Upper lobe of left lung (tissue), 6 donors: ENCODE measurements around the gene HDAC7. TPM values are rescaled to one million over a fixed set of nuclear protein-coding genes. Genes with fewer than 3 reads are reported as not detected.

Experiments
- ATAC-seq, 2 donors: fragments of 200-7000 bp; cut with Tn5 transposase; one replicate each; pipeline ENCODE4 v1.9.1; 2022; ENCODE audit warnings: mild to moderate bottlenecking in 2 of 2, moderate library complexity in 2 of 2; ENCODE audit not compliant: low FRiP score in 2 of 2
- DNase-seq, 2 donors: peaks; one replicate each; pipeline ENCODE4 v3.0.0-alpha.2; 2019 to 2020
- H3K27ac ChIP-seq, 4 donors: fragments of 200-600 bp; sonication (generic); one replicate each; pipeline ENCODE4 v1.5.1; 2016 to 2019
- H3K27me3 ChIP-seq, 4 donors: fragments of 200-600 bp; sonication (generic); one replicate each; pipeline ENCODE4 v1.5.1; 2017 to 2019
- H3K36me3 ChIP-seq, 4 donors: fragments of 200-600 bp; sonication (generic); one replicate each; pipeline ENCODE4 v1.5.1; 2016 to 2019
- H3K4me1 ChIP-seq, 4 donors: fragments of 200-600 bp; sonication (generic); one replicate each; pipeline ENCODE4 v1.5.1; 2018 to 2019
- H3K4me3 ChIP-seq, 4 donors: fragments of 200-600 bp; sonication (generic); one replicate each; pipeline ENCODE4 v1.5.1; 2017 to 2019; ENCODE audit warnings: mild to moderate bottlenecking in 2 of 4, moderate library complexity in 1 of 4
- H3K9me3 ChIP-seq, 4 donors: fragments of 200-600 bp; sonication (generic); one replicate each; pipeline ENCODE4 v1.5.1; 2018 to 2019
- EP300 ChIP-seq, 4 donors: sonication (generic); formaldehyde crosslinking; IDR thresholded peaks; one replicate each; pipeline ENCODE4 v1.5.1; 2017; ENCODE audit warnings: antibody characterized with exemption in 4 of 4, control low read depth in 2 of 4
- POLR2A ChIP-seq, 4 donors: fragments of 450-650 bp; IDR thresholded peaks; one replicate each; pipeline ENCODE4 v1.5.1; 2016 to 2017; ENCODE audit warnings: antibody characterized with exemption in 4 of 4, mild to moderate bottlenecking in 2 of 4
- POLR2AphosphoS5 ChIP-seq, 2 donors: sonication (generic); formaldehyde crosslinking; IDR thresholded peaks; one replicate each; pipeline ENCODE4 v1.5.1; 2017; ENCODE audit warnings: antibody characterized with exemption in 2 of 2
- WGBS, 2 donors: methylation state at CpG; one replicate each; pipeline ENCODE4 v1.1.5; 2017 to 2018; 5-methylcytosine and 5-hydroxymethylcytosine counted together
- total RNA-seq, 6 donors: library from RNA; depleted of rRNA in 4 of 6; stranded (reverse); fragments of >200 nt in 4 of 6; gene quantifications; one replicate each; pipeline versions ENCODE4 v1.1.0 to v1.2.1, GENCODE V29; 2016 to 2021
- TF ChIP-seq, protein P1 (sequence below), 6 experiments: fragments of 450-650 bp in 4 of 6; fragments of 200-600 bp in 2 of 6; sonication (generic) in 2 of 6; IDR thresholded peaks; one replicate each; pipeline ENCODE4 v1.5.1; 2016 to 2019; ENCODE audit warnings: antibody characterized with exemption in 6 of 6
- donor health status: DM: no; HTN: no; CAD: no; lungs with moderate emphysema.
- donor health status: DM: no; HTN: yes; CAD: no; lungs with severe emphysema.

HDAC7 gene
- total RNA-seq, 6 donors from 2014 or later, result 66.6 to 164 (median 126) TPM

GRCh38 chr12:47773858-47774580, 45.7 kb downstream of the HDAC7 start:
- H3K27ac ChIP-seq, result peak overlapping the region; percentile 78 to 90 (median 80)
- H3K4me1 ChIP-seq, result peaks cover 61 to 72% (median 67%) of the 10 kb centered on the region in 4 donors
- no peaks in the 10 kb centered on the region for H3K36me3 ChIP-seq
- ATAC-seq, result peak in 1 of 2 donors; percentile 6
- no peaks in the 10 kb centered on the region for H3K9me3 ChIP-seq
- H3K27me3 ChIP-seq, result no peaks in the 10 kb centered on the region
- TF ChIP-seq POLR2A (IDR thresholded peaks at IDR 0.05), result no peak
- no peak for DNase-seq
- H3K4me3 ChIP-seq, result peak overlapping the region; percentile 76 to 99 (median 85)
- 50 to 57% methylated on average over 13 to 14 of the region's 14 CpGs for WGBS, 2 donors

GRCh38 chr12:47773062-47773857, 46.4 kb downstream of the HDAC7 start, which contains the start of gene SLC48A1:
Gene SLC48A1, plus strand, starts transcription at chr12:47773238. Its CDS starts 67 bp downstream, at chr12:47773305.
- DNase-seq (peak; percentile 82 to 97), ATAC-seq (peak; percentile 64 to 92)
- peak within 1 kb of the TSS; percentile 76 to 99 (median 85) for H3K4me3 ChIP-seq
- no peaks in the 10 kb centered on the region for H3K27me3 ChIP-seq
- no peaks in the 10 kb centered on the region for H3K36me3 ChIP-seq
- peak in 2 of 4 donors; percentile 61 to 84 for TF ChIP-seq POLR2A (IDR thresholded peaks at IDR 0.05)
- TF ChIP-seq EP300 (IDR thresholded peaks at IDR 0.05), result no peak
- TF ChIP-seq POLR2AphosphoS5 (IDR thresholded peaks at IDR 0.05), result peak in 1 of 2 donors; percentile 50
- TF ChIP-seq, protein P1, sequence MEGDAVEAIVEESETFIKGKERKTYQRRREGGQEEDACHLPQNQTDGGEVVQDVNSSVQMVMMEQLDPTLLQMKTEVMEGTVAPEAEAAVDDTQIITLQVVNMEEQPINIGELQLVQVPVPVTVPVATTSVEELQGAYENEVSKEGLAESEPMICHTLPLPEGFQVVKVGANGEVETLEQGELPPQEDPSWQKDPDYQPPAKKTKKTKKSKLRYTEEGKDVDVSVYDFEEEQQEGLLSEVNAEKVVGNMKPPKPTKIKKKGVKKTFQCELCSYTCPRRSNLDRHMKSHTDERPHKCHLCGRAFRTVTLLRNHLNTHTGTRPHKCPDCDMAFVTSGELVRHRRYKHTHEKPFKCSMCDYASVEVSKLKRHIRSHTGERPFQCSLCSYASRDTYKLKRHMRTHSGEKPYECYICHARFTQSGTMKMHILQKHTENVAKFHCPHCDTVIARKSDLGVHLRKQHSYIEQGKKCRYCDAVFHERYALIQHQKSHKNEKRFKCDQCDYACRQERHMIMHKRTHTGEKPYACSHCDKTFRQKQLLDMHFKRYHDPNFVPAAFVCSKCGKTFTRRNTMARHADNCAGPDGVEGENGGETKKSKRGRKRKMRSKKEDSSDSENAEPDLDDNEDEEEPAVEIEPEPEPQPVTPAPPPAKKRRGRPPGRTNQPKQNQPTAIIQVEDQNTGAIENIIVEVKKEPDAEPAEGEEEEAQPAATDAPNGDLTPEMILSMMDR (IDR thresholded peaks at IDR 0.05), result peak; percentile 29 to 61 (median 56)
- peak within 1 kb of the TSS; percentile 78 to 90 (median 80) for H3K27ac ChIP-seq
- H3K9me3 ChIP-seq, result no peaks in the 10 kb centered on the region
- peaks cover 53 to 65% (median 60%) of the 10 kb centered on the region in 4 donors for H3K4me1 ChIP-seq
- 0% methylated on average over 11 to 46 of the region's 106 CpGs for WGBS, 2 donors

DNA sequence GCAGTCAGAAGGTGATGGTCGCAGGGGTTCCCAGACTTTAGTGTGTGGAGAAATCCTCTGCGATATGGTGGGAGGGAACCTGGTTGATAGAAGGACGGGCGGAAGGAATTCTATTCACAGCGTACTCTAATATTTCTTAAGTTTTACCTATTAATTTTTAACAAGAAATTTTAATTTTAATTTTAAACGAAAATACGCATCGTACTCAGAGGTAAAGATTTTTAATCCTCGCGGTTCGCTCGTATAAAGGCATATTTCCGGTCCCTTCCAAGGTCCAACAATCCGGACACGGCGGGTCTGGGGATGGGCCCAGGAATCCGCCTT, 47.0 kb downstream of the HDAC7 start:
- H3K27ac ChIP-seq, result peak overlapping the region; percentile 57 to 90 (median 80)
- H3K27me3 ChIP-seq, result no peaks in the 10 kb centered on the region
- TF ChIP-seq, protein P1 (IDR thresholded peaks at IDR 0.05), result no peak
- TF ChIP-seq POLR2A (IDR thresholded peaks at IDR 0.05) (no peak), POLR2AphosphoS5 (IDR thresholded peaks at IDR 0.05) (no peak), EP300 (IDR thresholded peaks at IDR 0.05) (no peak)
- H3K9me3 ChIP-seq, result no peaks in the 10 kb centered on the region
- H3K4me3 ChIP-seq, result peak overlapping the region in 3 of 4 donors; percentile 78 to 99 (median 92)
- ATAC-seq, result no peak
- DNase-seq, result no peak
- H3K36me3 ChIP-seq, result no peaks in the 10 kb centered on the region
- whole genome bisulfite sequencing, 2 donors, result 12 to 14% methylated on average over 17 of the region's 17 CpGs
- H3K4me1 ChIP-seq, result peaks cover 48 to 59% (median 54%) of the 10 kb centered on the region in 4 donors

DNA sequence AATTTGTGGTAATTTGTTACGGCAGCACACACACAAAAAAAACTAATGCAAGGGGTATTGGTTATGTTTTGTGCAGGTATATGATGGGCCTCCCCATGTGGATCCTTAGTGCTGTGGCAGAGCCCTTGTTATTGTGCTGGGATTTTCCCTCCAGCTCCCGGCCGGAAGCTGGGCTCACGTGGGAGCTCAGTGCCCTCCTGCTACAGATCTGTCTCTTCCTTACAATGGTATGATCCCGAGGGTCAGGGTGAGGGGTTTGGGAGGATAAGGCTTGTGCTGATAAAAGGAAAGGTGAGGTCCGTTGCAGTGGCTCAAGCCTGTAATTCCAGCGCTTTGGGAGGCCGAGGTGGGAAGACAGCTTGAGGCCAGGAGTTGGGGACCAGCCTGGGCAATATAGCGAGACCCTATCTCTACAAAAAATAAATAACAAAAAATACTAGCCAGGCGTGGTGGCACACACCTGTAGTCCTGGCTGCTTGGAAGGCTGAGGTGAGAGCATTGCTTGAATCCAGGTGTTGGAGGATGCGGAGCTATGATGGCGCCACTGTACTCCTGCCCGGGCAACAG, 47.5 kb downstream of the HDAC7 start:
- Histone ChIP-seq H3K4me1 (peaks cover 42 to 54% (median 49%) of the 10 kb centered on the region in 4 donors), H3K4me3 (peak overlapping the region in 1 of 4 donors; percentile 99), H3K27me3 (no peaks in the 10 kb centered on the region), H3K9me3 (no peaks in the 10 kb centered on the region), H3K36me3 (no peaks in the 10 kb centered on the region), H3K27ac (peak overlapping the region in 1 of 4 donors; percentile 57)
- ATAC-seq (no peak), DNase-seq (no peak)
- 73 to 76% methylated on average over 11 to 13 of the region's 13 CpGs for WGBS, 2 donors
- TF ChIP-seq EP300 (IDR thresholded peaks at IDR 0.05), result no peak

DNA sequence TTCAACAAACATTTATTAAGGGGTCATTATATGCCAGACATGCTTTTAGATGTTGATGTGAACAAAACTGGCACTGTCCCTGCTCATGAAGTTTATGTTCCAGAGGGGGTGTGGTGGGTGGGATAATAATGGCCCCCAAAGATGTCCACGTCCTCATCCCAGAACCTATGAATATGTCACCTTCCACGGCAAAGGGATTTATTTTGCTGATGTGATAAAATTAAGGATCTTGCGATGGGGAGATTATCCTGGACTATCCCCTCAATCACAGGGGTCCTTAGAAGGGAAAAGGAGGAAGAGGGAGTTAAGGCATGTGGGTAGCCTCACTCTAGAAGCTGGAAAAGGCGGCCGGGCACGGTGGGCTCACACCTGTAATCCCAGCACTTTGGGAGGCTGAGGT, 48.4 kb downstream of the HDAC7 start:
- no peak for TF ChIP-seq POLR2AphosphoS5 (IDR thresholded peaks at IDR 0.05)
- TF ChIP-seq POLR2A (IDR thresholded peaks at IDR 0.05), result no peak
- TF ChIP-seq, protein P1 (IDR thresholded peaks at IDR 0.05), result no peak
- no peak for TF ChIP-seq EP300 (IDR thresholded peaks at IDR 0.05)
- Histone ChIP-seq H3K9me3 (no peaks in the 10 kb centered on the region), H3K36me3 (no peaks in the 10 kb centered on the region), H3K4me3 (no peak overlapping the region), H3K27ac (peak overlapping the region in 1 of 4 donors; percentile 69), H3K27me3 (no peaks in the 10 kb centered on the region), H3K4me1 (peaks cover 34 to 45% (median 40%) of the 10 kb centered on the region in 4 donors)
- no peak for DNase-seq
- WGBS, 2 donors, result 93 to 94% methylated on average over 6 of the region's 6 CpGs
- no peak for ATAC-seq
